OCI-LY7 (cell line): Measurements from ENCODE around the gene NSD1.
"Not testable (repeated sequence)": the region's sequence is repeated elsewhere in the genome, so short reads cannot be mapped to it uniquely, and the experiment has no call there.

Source experiments
- EZH2phosphoT487 ChIP-seq: fragments of 200-600 bp; sonication (generic); IDR thresholded peaks from 2 replicates; pipeline ENCODE4 v1.6.1; 2018; ENCODE audit warnings: low read depth, borderline replicate concordance, mild to moderate bottlenecking, mixed run types, antibody characterized with exemption, low read length, moderate library complexity, mixed read lengths
- TF ChIP-seq, protein P1 (sequence below): fragments of 200-600 bp; sonication (generic); conservative IDR thresholded peaks from 2 replicates; pipeline ENCODE4 v1.5.1; 2014; ENCODE audit warnings: mild to moderate bottlenecking, antibody characterized with exemption, low read length, moderate library complexity, mixed read lengths

DNA sequence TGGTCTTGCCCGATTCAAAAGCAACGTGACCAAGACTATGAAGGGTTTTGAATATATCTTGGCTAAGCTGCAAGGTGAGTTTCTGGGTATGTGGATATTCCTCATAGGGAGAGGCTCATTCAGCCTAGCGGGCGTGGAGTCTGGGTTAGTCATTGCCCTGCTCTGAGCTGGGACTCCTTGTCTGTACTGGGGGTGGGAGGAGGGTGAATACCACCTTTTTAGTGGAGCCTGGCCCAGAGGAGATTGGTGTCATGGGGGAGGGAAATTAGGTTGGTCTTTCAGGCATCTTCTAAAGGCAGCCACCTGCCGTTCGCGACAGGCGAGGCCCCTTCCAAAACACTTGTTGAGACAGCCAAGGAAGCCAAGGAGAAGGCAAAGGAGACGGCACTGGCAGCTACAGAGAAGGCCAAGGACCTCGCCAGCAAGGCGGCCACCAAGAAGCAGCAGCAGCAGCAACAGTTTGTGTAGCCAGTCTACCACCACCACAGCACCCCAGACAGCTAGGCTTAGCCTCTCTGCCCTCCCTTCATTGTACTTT lies 172.6 kb downstream of the NSD1 start:
- TF ChIP-seq EZH2phosphoT487, result not testable (repeated sequence)
- TF ChIP-seq, protein P1, sequence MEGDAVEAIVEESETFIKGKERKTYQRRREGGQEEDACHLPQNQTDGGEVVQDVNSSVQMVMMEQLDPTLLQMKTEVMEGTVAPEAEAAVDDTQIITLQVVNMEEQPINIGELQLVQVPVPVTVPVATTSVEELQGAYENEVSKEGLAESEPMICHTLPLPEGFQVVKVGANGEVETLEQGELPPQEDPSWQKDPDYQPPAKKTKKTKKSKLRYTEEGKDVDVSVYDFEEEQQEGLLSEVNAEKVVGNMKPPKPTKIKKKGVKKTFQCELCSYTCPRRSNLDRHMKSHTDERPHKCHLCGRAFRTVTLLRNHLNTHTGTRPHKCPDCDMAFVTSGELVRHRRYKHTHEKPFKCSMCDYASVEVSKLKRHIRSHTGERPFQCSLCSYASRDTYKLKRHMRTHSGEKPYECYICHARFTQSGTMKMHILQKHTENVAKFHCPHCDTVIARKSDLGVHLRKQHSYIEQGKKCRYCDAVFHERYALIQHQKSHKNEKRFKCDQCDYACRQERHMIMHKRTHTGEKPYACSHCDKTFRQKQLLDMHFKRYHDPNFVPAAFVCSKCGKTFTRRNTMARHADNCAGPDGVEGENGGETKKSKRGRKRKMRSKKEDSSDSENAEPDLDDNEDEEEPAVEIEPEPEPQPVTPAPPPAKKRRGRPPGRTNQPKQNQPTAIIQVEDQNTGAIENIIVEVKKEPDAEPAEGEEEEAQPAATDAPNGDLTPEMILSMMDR, result not testable (repeated sequence)
